HG03097 (cell line): ENCODE results near the gene SHFL.

Source experiments
- ATAC-seq: cut with Tn5 transposase; IDR thresholded peaks from one replicate; pipeline ENCODE4 v1.9.1; 2021; ENCODE audit not compliant: unreplicated experiment, low FRiP score

SHFL gene

DNA sequence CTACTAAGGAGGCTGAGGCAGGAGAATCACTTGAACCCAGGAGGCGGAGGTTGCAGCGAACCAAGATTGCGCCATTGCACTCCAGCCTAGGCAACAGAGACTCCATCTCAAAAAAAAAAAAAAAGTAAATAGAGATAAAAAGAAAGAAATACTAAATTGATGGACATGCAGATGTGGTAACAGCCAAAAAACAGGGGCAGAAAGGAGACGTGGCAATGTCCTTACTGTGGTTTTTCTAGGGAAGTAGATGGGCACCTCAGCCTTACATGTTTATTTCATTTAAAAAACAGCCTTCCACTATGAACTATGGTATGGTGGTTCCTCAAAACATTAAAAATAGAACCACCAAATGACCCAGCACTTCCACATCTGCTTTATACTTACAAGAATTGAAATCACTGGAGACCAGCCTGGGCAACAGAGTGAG, 40.1 kb downstream of the SHFL start:
- no peak for ATAC-seq

DNA sequence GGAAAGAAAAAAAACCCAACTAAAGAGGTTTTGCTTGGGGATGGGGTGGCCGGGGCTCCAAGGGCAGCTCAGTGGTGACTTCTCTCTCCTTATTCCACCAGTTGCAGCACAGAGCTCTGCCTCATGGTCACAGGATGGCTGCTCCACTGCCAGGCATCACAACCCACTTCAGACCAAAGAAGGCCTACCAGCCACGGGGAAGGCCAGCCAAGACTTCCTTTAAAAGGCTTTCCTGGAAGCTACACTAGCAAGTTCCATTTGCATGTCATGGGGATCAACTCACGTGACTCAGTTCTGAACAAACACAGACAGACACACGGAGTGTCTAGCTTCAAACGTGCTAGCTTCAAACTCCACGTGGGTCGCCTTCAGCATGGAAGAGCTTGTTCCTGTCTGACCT, 46.8 kb downstream of the SHFL start:
- no peak for ATAC-seq

GRCh38 chr19:10133596-10133995, 47.5 kb downstream of the SHFL start:
- no peak for ATAC-seq

- ATAC-seq: no peak
Observed at GRCh38 chr19:10134040-10134439, 47.9 kb downstream of the SHFL start.

GRCh38 chr19:10135551-10136334, 49.6 kb downstream of the SHFL start:
- ATAC-seq: no peak

DNA sequence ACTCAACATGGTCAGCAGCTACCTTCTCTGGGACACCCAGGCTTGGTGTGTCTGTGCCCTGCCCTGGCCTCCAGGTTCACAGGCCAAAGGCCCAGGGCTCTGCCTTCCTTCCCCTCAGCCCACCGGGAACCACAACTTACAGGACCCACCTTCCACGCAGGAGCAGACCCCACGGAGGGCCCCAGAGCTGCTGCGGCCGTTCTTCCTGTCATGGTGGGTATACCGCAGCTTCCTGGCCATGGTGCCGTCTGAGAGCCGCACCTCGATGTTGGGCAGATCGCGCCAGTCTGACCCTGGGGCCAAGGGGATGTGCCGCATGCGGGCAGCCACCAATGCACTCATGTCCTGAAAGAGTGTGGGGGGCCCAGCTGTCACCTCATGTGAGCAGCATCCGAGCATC, 50.8 kb downstream of the SHFL start:
- no peak for ATAC-seq

- ATAC-seq: no peak
Observed at GRCh38 chr19:10137751-10138682, 51.9 kb downstream of the SHFL start.

DNA sequence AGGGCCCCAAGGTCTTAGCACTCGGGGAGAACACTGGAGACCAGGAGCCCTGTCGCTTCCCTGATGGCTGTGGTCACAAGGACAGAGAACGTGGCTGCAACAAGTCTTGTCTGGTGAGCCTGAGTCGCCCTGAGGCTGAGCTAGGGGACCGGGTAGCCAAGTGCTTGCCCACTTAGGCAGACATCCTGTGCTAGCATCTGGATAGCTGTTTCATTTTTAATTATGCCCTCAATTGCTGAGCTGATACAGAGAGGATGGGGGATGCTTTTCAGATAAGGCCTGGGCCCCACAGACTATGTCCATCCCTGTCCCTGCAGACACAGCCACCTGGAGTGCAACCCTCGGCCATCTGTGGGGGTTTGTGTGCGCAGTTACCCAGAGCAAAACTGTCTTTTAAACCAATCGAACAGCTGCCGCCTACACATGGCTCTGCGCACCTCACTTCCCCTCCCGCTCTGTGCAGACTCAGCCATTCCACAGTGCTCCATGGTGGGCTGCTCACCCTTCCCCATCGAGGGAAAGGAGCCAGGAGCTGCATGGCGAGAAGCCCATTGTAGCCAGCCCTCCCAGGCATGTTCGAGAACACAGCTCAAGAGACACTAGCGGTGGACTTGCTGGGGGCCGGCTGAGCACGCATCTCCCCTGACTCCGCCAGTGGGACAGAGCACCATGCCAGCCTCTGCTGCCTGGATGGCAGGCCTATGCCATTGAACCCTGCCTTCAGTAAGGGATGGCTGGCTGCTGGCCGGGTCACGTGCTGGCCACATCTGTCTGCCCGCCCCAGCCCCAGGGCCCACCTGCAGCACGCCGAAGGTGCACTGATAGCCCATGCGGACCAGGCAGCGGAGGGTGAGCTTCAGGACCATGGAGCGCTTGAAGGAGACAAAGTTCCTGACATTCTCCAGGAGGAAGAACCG, 53.0 kb downstream of the SHFL start:
- ATAC-seq: no peak

- no peak for ATAC-seq
Observed at GRCh38 chr19:10139952-10140351, 53.8 kb downstream of the SHFL start.

- no peak for ATAC-seq
Observed at GRCh38 chr19:10141479-10141878, 55.4 kb downstream of the SHFL start.

- ATAC-seq: no peak
Observed at GRCh38 chr19:10141973-10142372, 55.9 kb downstream of the SHFL start.
